ENCODE results near the gene EN2. TPM values are rescaled to one million over a fixed set of nuclear protein-coding genes. Genes with fewer than 3 reads are reported as not detected.

Gene EN2
- total RNA-seq, 2 donors from 2014 or later = not detected

DNA sequence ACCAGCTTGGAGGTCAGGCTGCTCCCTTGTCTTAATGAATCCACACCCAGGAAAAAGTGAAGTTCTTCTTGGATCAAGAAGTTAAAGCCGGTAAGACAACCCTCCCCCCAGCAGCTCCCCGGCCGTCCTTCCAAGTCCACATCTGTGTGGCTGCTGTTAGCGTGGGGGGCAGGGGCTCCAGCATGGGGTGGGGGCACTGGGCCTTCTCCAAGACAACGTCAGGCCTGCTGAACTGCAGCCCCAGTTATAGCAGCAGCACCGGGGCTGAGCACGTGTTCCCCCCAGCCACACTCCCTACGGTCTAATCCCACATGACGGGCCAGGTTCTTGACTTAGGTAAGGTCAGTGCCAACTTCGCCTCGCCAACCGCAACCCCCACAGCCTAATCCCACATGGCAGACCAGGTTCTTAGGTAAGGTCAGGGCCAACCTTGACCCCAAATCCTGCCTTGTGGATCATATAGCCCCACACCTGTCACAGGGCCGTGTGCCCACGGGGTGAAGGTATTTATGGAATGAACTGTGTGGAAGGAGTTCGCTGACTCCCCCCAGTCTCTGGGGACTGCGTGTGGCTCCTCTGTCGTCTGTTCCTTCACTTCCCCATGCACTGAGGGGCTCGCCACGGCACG, 30.4 kb upstream of the EN2 start:
- TF ChIP-seq, protein P1, sequence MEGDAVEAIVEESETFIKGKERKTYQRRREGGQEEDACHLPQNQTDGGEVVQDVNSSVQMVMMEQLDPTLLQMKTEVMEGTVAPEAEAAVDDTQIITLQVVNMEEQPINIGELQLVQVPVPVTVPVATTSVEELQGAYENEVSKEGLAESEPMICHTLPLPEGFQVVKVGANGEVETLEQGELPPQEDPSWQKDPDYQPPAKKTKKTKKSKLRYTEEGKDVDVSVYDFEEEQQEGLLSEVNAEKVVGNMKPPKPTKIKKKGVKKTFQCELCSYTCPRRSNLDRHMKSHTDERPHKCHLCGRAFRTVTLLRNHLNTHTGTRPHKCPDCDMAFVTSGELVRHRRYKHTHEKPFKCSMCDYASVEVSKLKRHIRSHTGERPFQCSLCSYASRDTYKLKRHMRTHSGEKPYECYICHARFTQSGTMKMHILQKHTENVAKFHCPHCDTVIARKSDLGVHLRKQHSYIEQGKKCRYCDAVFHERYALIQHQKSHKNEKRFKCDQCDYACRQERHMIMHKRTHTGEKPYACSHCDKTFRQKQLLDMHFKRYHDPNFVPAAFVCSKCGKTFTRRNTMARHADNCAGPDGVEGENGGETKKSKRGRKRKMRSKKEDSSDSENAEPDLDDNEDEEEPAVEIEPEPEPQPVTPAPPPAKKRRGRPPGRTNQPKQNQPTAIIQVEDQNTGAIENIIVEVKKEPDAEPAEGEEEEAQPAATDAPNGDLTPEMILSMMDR (conservative IDR thresholded peaks at IDR 0.05) = no peak
- Histone ChIP-seq H3K27me3 (ENCODE audit: control insufficient read depth, insufficient read depth, low read length, poor library complexity, severe bottlenecking) (peaks cover 14% of the 10 kb centered on the region), H3K4me3 (ENCODE audit: low read length) (no peak overlapping the region), H3K27ac (ENCODE audit: low read depth, low read length) (no peak overlapping the region), H3K9me3 (ENCODE audit: control insufficient read depth, low read length) (no peaks in the 10 kb centered on the region), H3K9ac (ENCODE audit: extremely low read depth, low read length, poor library complexity, severe bottlenecking) (no peak overlapping the region), H3K36me3 (ENCODE audit: control insufficient read depth, insufficient read depth, low read length) (no peaks in the 10 kb centered on the region), H3K4me1 (ENCODE audit: control insufficient read depth, insufficient read depth, low read length) (no peaks in the 10 kb centered on the region)
- H3K4me1 Mint-ChIP-seq = no peaks in the 10 kb centered on the region
- H3K9me3 Mint-ChIP-seq = no peaks in the 10 kb centered on the region
- WGBS, 2 experiments (ENCODE audit: insufficient coverage in 1 of 2, insufficient read length in 1 of 2) = 87 to 93% methylated on average over 4 to 20 of the region's 20 CpGs
- H3K27me3 Mint-ChIP-seq (ENCODE audit: insufficient read depth) = peaks cover 60% of the 10 kb centered on the region
- H3K4me3 Mint-ChIP-seq = no peak overlapping the region
- H3K27ac Mint-ChIP-seq = no peak overlapping the region
- no peaks in the 10 kb centered on the region for H3K36me3 Mint-ChIP-seq (ENCODE audit: low read depth)
- no peak for DNase-seq

DNA sequence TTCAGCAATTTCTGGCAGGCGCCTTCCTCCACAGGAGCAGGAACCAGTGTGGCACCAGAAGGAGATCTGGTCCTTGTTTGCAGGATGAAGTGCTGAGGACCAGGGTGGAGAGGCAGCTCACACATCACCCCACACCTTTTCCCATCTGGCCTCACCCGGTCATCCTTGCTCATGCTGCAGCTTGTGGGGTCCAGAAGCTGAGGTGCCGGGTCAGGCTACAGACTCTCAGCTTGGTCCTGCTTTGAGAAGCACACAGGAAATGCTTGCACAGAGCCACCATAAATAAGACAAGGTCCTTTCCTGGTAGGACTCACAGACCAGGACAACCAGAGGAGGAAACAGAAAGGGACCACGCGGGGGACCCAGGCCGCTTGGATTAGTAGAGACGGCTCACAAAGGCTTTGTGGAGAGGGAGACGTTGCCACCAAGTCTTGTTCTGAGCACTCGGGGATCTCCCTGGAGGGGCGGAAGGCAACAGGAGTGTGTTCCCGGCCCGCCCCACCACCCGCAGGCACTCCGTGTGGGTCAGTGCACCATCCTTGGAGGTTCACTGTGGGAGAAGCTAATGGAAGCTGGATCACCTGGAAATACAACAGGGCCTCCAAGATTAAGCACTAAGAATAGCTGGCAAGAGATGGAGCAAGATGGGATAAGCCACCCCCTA, 29.6 kb upstream of the EN2 start:
- Mint-ChIP-seq H3K27me3 (ENCODE audit: insufficient read depth) (peaks cover 65% of the 10 kb centered on the region), H3K4me1 (no peaks in the 10 kb centered on the region), H3K27ac (no peak overlapping the region), H3K4me3 (no peak overlapping the region), H3K36me3 (ENCODE audit: low read depth) (no peaks in the 10 kb centered on the region), H3K9me3 (no peaks in the 10 kb centered on the region)
- Histone ChIP-seq H3K27ac (ENCODE audit: low read depth, low read length) (no peak overlapping the region), H3K9me3 (ENCODE audit: control insufficient read depth, low read length) (no peaks in the 10 kb centered on the region), H3K4me1 (ENCODE audit: control insufficient read depth, insufficient read depth, low read length) (no peaks in the 10 kb centered on the region), H3K36me3 (ENCODE audit: control insufficient read depth, insufficient read depth, low read length) (no peaks in the 10 kb centered on the region), H3K9ac (ENCODE audit: extremely low read depth, low read length, poor library complexity, severe bottlenecking) (no peak overlapping the region), H3K4me3 (ENCODE audit: low read length) (no peak overlapping the region), H3K27me3 (ENCODE audit: control insufficient read depth, insufficient read depth, low read length, poor library complexity, severe bottlenecking) (peaks cover 21% of the 10 kb centered on the region)
- TF ChIP-seq, protein P1 (conservative IDR thresholded peaks at IDR 0.05) = no peak
- no peak for DNase-seq
- 85 to 91% methylated on average over 11 to 14 of the region's 14 CpGs for WGBS, 2 experiments (ENCODE audit: insufficient coverage in 1 of 2, insufficient read length in 1 of 2)

DNA sequence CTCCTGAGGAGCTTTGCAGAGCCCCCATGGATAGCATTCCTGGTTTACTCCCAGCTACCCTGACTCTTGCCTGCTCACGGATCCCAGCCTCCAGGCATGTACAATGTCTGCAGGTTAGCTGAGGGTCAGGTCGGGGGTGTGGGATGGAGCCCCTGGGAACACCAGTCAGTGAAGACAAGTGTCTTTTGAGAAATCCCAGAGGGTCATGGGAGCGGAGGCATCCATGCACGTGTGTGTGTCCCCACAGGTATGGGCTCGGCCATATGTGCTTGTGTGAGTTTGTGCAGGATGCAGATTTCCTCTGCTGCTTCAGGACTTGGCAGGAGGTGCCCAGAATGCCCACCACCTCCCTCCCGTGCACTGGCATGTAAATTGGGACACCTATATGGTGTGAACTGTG, 28.3 kb upstream of the EN2 start:
- 89 to 95% methylated on average over 5 to 6 of the region's 6 CpGs for WGBS, 2 experiments (ENCODE audit: insufficient coverage in 1 of 2, insufficient read length in 1 of 2)
- Mint-ChIP-seq H3K27me3 (ENCODE audit: insufficient read depth) (peaks cover 67% of the 10 kb centered on the region), H3K36me3 (ENCODE audit: low read depth) (no peaks in the 10 kb centered on the region), H3K9me3 (no peaks in the 10 kb centered on the region), H3K27ac (no peak overlapping the region), H3K4me3 (no peak overlapping the region), H3K4me1 (no peaks in the 10 kb centered on the region)
- Histone ChIP-seq H3K27me3 (ENCODE audit: control insufficient read depth, insufficient read depth, low read length, poor library complexity, severe bottlenecking) (peaks cover 21% of the 10 kb centered on the region), H3K9me3 (ENCODE audit: control insufficient read depth, low read length) (no peaks in the 10 kb centered on the region), H3K27ac (ENCODE audit: low read depth, low read length) (no peak overlapping the region), H3K4me3 (ENCODE audit: low read length) (no peak overlapping the region), H3K36me3 (ENCODE audit: control insufficient read depth, insufficient read depth, low read length) (no peaks in the 10 kb centered on the region), H3K4me1 (ENCODE audit: control insufficient read depth, insufficient read depth, low read length) (no peaks in the 10 kb centered on the region), H3K9ac (ENCODE audit: extremely low read depth, low read length, poor library complexity, severe bottlenecking) (no peak overlapping the region)
- TF ChIP-seq, protein P1 (conservative IDR thresholded peaks at IDR 0.05) = no peak
- no peak for DNase-seq

Data from endodermal cell (in vitro differentiated cells).